ENCODE data around the gene HMOX1. TPM values are rescaled to one million over a fixed set of nuclear protein-coding genes. Genes with fewer than 3 reads are reported as not detected.

Gene HMOX1
- total RNA-seq, 1 donor from 2014 or later, result 26.8 TPM

DNA sequence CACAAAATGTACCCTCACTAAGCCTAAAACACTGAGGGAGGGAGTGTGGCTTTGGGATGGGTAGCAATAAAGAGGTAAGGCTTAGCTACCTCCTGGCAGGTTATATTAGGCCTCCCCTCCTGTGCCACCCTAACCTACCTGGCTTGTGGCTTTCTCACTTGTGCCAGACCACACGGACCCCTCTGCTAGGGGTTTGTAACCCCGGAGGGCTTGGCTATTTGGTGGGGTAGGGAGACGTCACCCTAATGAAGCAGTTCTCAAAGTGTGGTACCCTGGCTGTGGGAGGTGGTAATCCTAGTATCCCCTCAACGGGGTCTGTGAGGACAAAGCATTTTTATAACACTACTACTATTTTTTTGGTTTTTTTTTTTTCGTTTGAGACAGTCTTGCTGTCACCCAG is 10.0 kb downstream of the HMOX1 start:
- H3K27ac ChIP-seq, result no peak overlapping the region
- no peak overlapping the region for H3K4me3 ChIP-seq
- H3K9me3 ChIP-seq, result no peaks in the 10 kb centered on the region
- TF ChIP-seq POLR2A (IDR thresholded peaks at IDR 0.05) (no peak), POLR2AphosphoS5 (IDR thresholded peaks at IDR 0.05; ENCODE audit: insufficient read depth in 1 of 2, low read depth in 1 of 2) (no peak)
- TF ChIP-seq, protein P1, sequence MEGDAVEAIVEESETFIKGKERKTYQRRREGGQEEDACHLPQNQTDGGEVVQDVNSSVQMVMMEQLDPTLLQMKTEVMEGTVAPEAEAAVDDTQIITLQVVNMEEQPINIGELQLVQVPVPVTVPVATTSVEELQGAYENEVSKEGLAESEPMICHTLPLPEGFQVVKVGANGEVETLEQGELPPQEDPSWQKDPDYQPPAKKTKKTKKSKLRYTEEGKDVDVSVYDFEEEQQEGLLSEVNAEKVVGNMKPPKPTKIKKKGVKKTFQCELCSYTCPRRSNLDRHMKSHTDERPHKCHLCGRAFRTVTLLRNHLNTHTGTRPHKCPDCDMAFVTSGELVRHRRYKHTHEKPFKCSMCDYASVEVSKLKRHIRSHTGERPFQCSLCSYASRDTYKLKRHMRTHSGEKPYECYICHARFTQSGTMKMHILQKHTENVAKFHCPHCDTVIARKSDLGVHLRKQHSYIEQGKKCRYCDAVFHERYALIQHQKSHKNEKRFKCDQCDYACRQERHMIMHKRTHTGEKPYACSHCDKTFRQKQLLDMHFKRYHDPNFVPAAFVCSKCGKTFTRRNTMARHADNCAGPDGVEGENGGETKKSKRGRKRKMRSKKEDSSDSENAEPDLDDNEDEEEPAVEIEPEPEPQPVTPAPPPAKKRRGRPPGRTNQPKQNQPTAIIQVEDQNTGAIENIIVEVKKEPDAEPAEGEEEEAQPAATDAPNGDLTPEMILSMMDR (IDR thresholded peaks at IDR 0.05), result no peak
- H3K4me1 ChIP-seq, result no peaks in the 10 kb centered on the region
- no peaks in the 10 kb centered on the region for H3K27me3 ChIP-seq
- intact Hi-C loops (cut with DNase I), result no loop called here
- DNase-seq (ENCODE audit: extremely low spot score in 2 of 2), result no peak
- H3K36me3 ChIP-seq, result peaks cover 0 to 12% of the 10 kb centered on the region in 2 donors

DNA sequence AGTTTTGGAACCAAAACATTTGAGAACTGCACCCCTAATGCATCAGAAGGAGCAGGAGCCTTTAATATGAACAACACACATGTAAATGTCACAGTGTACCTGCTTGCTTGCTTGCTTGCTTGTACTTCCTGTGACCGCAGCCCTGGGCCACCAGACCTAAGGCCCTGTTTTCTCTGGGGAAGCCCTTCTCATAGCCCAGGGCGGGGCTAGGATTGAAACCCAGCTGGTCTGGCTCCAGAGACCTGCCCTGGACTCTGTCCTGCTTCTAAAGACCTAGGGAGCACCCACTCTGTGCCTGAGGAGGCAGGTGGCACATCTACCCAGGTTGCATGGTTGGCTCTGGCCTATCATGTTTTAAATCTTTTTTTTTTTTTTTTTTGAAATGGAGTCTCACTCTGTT is 11.5 kb downstream of the HMOX1 start:
- peaks cover 0 to 2% of the 10 kb centered on the region in 2 donors for H3K36me3 ChIP-seq
- H3K4me1 ChIP-seq, result no peaks in the 10 kb centered on the region
- H3K27ac ChIP-seq, result no peak overlapping the region
- no peak overlapping the region for H3K4me3 ChIP-seq
- intact Hi-C loops (cut with DNase I), result no loop called here
- H3K27me3 ChIP-seq, result no peaks in the 10 kb centered on the region
- DNase-seq (ENCODE audit: extremely low spot score in 2 of 2), result no peak
- TF ChIP-seq, protein P1 (IDR thresholded peaks at IDR 0.05), result no peak
- no peak for TF ChIP-seq POLR2AphosphoS5 (IDR thresholded peaks at IDR 0.05; ENCODE audit: insufficient read depth in 1 of 2, low read depth in 1 of 2)
- no peak for TF ChIP-seq POLR2A (IDR thresholded peaks at IDR 0.05)
- no peaks in the 10 kb centered on the region for H3K9me3 ChIP-seq

DNA sequence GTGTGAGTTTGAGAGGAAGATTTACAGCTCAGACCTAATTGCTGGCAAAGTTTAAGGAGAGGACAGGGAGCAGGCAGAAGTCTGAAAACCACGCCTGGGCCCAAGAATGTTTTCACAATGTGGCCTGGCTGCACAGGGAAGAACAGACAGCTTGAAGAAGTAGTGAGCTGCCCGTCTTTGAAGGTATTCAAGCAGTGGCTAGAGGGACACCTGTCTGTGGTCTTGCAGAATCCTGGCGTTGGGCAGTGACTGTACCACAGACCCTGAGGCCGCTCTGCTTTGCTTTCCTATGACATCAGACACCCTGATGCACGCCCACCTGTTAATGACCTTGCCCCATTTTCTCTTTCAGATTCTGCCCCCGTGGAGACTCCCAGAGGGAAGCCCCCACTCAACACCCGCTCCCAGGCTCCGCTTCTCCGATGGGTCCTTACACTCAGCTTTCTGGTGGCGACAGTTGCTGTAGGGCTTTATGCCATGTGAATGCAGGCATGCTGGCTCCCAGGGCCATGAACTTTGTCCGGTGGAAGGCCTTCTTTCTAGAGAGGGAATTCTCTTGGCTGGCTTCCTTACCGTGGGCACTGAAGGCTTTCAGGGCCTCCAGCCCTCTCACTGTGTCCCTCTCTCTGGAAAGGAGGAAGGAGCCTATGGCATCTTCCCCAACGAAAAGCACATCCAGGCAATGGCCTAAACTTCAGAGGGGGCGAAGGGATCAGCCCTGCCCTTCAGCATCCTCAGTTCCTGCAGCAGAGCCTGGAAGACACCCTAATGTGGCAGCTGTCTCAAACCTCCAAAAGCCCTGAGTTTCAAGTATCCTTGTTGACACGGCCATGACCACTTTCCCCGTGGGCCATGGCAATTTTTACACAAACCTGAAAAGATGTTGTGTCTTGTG is 12.5 kb downstream of the HMOX1 start:
- H3K27me3 ChIP-seq, result no peaks in the 10 kb centered on the region
- no peaks in the 10 kb centered on the region for H3K9me3 ChIP-seq
- no peaks in the 10 kb centered on the region for H3K4me1 ChIP-seq
- no peak for DNase-seq (ENCODE audit: extremely low spot score in 2 of 2)
- intact Hi-C loops (cut with DNase I), result no loop called here
- H3K36me3 ChIP-seq, result no peaks in the 10 kb centered on the region
- no peak overlapping the region for H3K27ac ChIP-seq
- no peak for TF ChIP-seq POLR2A (IDR thresholded peaks at IDR 0.05)
- no peak for TF ChIP-seq POLR2AphosphoS5 (IDR thresholded peaks at IDR 0.05; ENCODE audit: insufficient read depth in 1 of 2, low read depth in 1 of 2)
- TF ChIP-seq, protein P1 (IDR thresholded peaks at IDR 0.05), result no peak
- H3K4me3 ChIP-seq, result no peak overlapping the region

DNA sequence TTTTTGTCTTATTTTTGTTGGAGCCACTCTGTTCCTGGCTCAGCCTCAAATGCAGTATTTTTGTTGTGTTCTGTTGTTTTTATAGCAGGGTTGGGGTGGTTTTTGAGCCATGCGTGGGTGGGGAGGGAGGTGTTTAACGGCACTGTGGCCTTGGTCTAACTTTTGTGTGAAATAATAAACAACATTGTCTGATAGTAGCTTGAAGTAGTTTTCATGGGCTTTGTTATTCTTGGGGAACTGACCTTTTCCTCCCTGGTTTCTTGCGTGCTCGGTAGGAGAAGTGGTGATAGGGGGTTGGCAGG is 13.1 kb downstream of the HMOX1 start:
- no peak overlapping the region for H3K4me3 ChIP-seq
- no peak for DNase-seq (ENCODE audit: extremely low spot score in 2 of 2)
- intact Hi-C loops (cut with DNase I), result no loop called here

More for the DNA sequence above, 13.1 kb downstream of the HMOX1 start:
- Histone ChIP-seq H3K27me3 (no peaks in the 10 kb centered on the region), H3K9me3 (no peaks in the 10 kb centered on the region), H3K4me1 (no peaks in the 10 kb centered on the region), H3K27ac (no peak overlapping the region), H3K36me3 (no peaks in the 10 kb centered on the region)
- TF ChIP-seq, protein P1 (IDR thresholded peaks at IDR 0.05), result no peak
- TF ChIP-seq POLR2A (IDR thresholded peaks at IDR 0.05) (no peak), POLR2AphosphoS5 (IDR thresholded peaks at IDR 0.05; ENCODE audit: insufficient read depth in 1 of 2, low read depth in 1 of 2) (no peak)

All from vagina (tissue), 2 donors.